Stimulated activated CD8-positive, alpha-beta memory T cell treated with anti-CD3 and anti-CD28 coated beads, Interleukin-12 subunit alpha, Interleukin-12 subunit beta, amount 100 ng/mL, for 24 hours (primary cell): ENCODE measurements around the gene GRAMD4.

Experiments
- DNase-seq: peaks from one replicate; pipeline ENCODE4 v3.0.0-alpha.2; 2020; ENCODE audit errors: extremely low read depth

GRAMD4 gene

GRCh38 chr22:46693634-46694415 is 73.6 kb downstream of the GRAMD4 start:
- DNase-seq: no peak

GRCh38 chr22:46694416-46695170 is 74.4 kb downstream of the GRAMD4 start:
- DNase-seq: no peak

- DNase-seq: no peak
Observed at GRCh38 chr22:46695346-46696228, 75.4 kb downstream of the GRAMD4 start.

GRCh38 chr22:46696229-46696518 is 76.0 kb downstream of the GRAMD4 start:
- no peak for DNase-seq

GRCh38 chr22:46696614-46697013 is 76.4 kb downstream of the GRAMD4 start:
- no peak for DNase-seq

- no peak for DNase-seq
Observed at GRCh38 chr22:46697811-46698515, 77.8 kb downstream of the GRAMD4 start.

GRCh38 chr22:46699091-46699490 is 78.9 kb downstream of the GRAMD4 start:
- no peak for DNase-seq

- DNase-seq: no peak
Observed at GRCh38 chr22:46701262-46701661, 81.1 kb downstream of the GRAMD4 start.

- DNase-seq: no peak
Observed at GRCh38 chr22:46703171-46703995, 83.2 kb downstream of the GRAMD4 start.

- DNase-seq: no peak
Observed at GRCh38 chr22:46703996-46704370, 83.8 kb downstream of the GRAMD4 start.

GRCh38 chr22:46706060-46706459 is 85.9 kb downstream of the GRAMD4 start:
- no peak for DNase-seq

GRCh38 chr22:46707305-46707704 is 87.1 kb downstream of the GRAMD4 start:
- no peak for DNase-seq

GRCh38 chr22:46707827-46708570 is 87.8 kb downstream of the GRAMD4 start:
- DNase-seq: no peak

- no peak for DNase-seq
Observed at GRCh38 chr22:46708766-46709330, 88.7 kb downstream of the GRAMD4 start.

- no peak for DNase-seq
Observed at GRCh38 chr22:46710806-46711205, 90.6 kb downstream of the GRAMD4 start.

GRCh38 chr22:46712288-46712687 is 92.1 kb downstream of the GRAMD4 start:
- DNase-seq: no peak

GRCh38 chr22:46714550-46714949 is 94.4 kb downstream of the GRAMD4 start:
- DNase-seq: no peak

- DNase-seq: no peak
Observed at GRCh38 chr22:46719921-46720320, 99.7 kb downstream of the GRAMD4 start.

- no peak for DNase-seq
Observed at GRCh38 chr22:46721501-46722085, 101.4 kb downstream of the GRAMD4 start.
